H9 (cell line): ENCODE data around the gene DMD. TPM values are rescaled to one million over a fixed set of nuclear protein-coding genes. Genes with fewer than 3 reads are reported as not detected.

Experiments
- DNase-seq: peaks from one replicate; pipeline ENCODE4 v3.0.0-alpha.2; 2017
- H2AFZ ChIP-seq: one replicate; pipeline ENCODE4 v1.6.1; 2013; ENCODE audit warnings: mild to moderate bottlenecking, low read length, control low read depth, moderate library complexity
- H2AK5ac ChIP-seq: 2 replicates; pipeline ENCODE4 v1.6.1; 2013; ENCODE audit warnings: low read length, control low read depth, mixed read lengths; ENCODE audit not compliant: insufficient read length
- H2BK120ac ChIP-seq: one replicate; pipeline ENCODE4 v1.6.1; 2013; ENCODE audit warnings: low read depth, mild to moderate bottlenecking, low read length, control low read depth, inconsistent platforms; ENCODE audit not compliant: poor library complexity, severe bottlenecking
- H2BK12ac ChIP-seq: 2 replicates; pipeline ENCODE4 v1.6.1; 2013; ENCODE audit warnings: low read length, control low read depth, mixed read lengths, low read depth; ENCODE audit not compliant: insufficient read length
- H2BK15ac ChIP-seq: 2 replicates; pipeline ENCODE4 v1.6.1; 2013; ENCODE audit warnings: low read depth, low read length, control low read depth
- H2BK20ac ChIP-seq: one replicate; pipeline ENCODE4 v1.6.1; 2013; ENCODE audit warnings: low read depth, mild to moderate bottlenecking, low read length, control low read depth, inconsistent platforms; ENCODE audit not compliant: poor library complexity, severe bottlenecking
- H2BK5ac ChIP-seq: 2 replicates; pipeline ENCODE4 v1.6.1; 2013; ENCODE audit warnings: low read length, control low read depth, mixed read lengths; ENCODE audit not compliant: insufficient read length
- H3K14ac ChIP-seq: 2 replicates; pipeline ENCODE4 v1.6.1; 2013; ENCODE audit warnings: low read length, control low read depth; ENCODE audit not compliant: insufficient read depth
- H3K18ac ChIP-seq: 2 replicates; pipeline ENCODE4 v1.6.1; 2013; ENCODE audit warnings: low read depth, mild to moderate bottlenecking, mixed read lengths, low read length, control low read depth; ENCODE audit not compliant: insufficient read length
- H3K23ac ChIP-seq: 2 replicates; pipeline ENCODE4 v1.6.1; 2013; ENCODE audit warnings: low read length, control low read depth, mixed read lengths, low read depth; ENCODE audit not compliant: insufficient read length
- H3K23me2 ChIP-seq: 2 replicates; pipeline ENCODE4 v1.6.1; 2013; ENCODE audit warnings: low read depth, mild to moderate bottlenecking, mixed read lengths, low read length, control low read depth; ENCODE audit not compliant: insufficient read length, poor library complexity, severe bottlenecking
- H3K27ac ChIP-seq: 2 replicates; pipeline ENCODE4 v1.5.1; 2013; ENCODE audit warnings: low read length, control low read depth, mixed read lengths, low read depth; ENCODE audit not compliant: insufficient read length
- H3K27me3 ChIP-seq: 2 replicates; pipeline ENCODE4 v1.6.1; 2013; ENCODE audit warnings: low read length, control low read depth, inconsistent platforms; ENCODE audit not compliant: insufficient read depth
- H3K4ac ChIP-seq: 2 replicates; pipeline ENCODE4 v1.6.1; 2013; ENCODE audit warnings: low read depth, mild to moderate bottlenecking, control low read depth, inconsistent platforms, low read length, moderate library complexity
- H3K4me1 ChIP-seq: 2 replicates; pipeline ENCODE4 v1.6.1; 2013; ENCODE audit warnings: low read length, control low read depth, inconsistent platforms; ENCODE audit not compliant: insufficient read depth
- H3K4me2 ChIP-seq: 2 replicates; pipeline ENCODE4 v1.6.1; 2013; ENCODE audit warnings: low read length, control low read depth, mixed read lengths; ENCODE audit not compliant: insufficient read length, insufficient read depth
- H3K56ac ChIP-seq: 2 replicates; pipeline ENCODE4 v1.6.1; 2013; ENCODE audit warnings: low read depth, mild to moderate bottlenecking, mixed read lengths, low read length, control low read depth; ENCODE audit not compliant: insufficient read length
- H3K79me1 ChIP-seq: 2 replicates; pipeline ENCODE4 v1.6.1; 2013; ENCODE audit warnings: low read depth, mild to moderate bottlenecking, moderate library complexity, low read length, control low read depth, inconsistent platforms; ENCODE audit not compliant: insufficient read depth, poor library complexity, severe bottlenecking
- H3K79me2 ChIP-seq: 2 replicates; pipeline ENCODE4 v1.6.1; 2013; ENCODE audit warnings: low read length, control low read depth, inconsistent platforms; ENCODE audit not compliant: insufficient read depth
- H3K9ac ChIP-seq: 2 replicates; pipeline ENCODE4 v1.6.1; 2013; ENCODE audit warnings: low read length, control low read depth, mixed read lengths; ENCODE audit not compliant: insufficient read length; ENCODE audit errors: extremely low read depth
- H3K9me3 ChIP-seq: one replicate; pipeline ENCODE4 v1.6.1; 2013; ENCODE audit warnings: low read depth, low read length, inconsistent platforms; ENCODE audit not compliant: control insufficient read depth
- H3T11ph ChIP-seq: one replicate; pipeline ENCODE4 v1.6.1; 2013; ENCODE audit warnings: mild to moderate bottlenecking, low read length, control low read depth, inconsistent platforms
- H4K20me1 ChIP-seq: one replicate; pipeline ENCODE4 v1.6.1; 2013; ENCODE audit not compliant: control insufficient read depth, insufficient read length, insufficient read depth
- H4K5ac ChIP-seq: 2 replicates; pipeline ENCODE4 v1.6.1; 2013; ENCODE audit warnings: low read depth, mild to moderate bottlenecking, mixed read lengths, low read length, control low read depth; ENCODE audit not compliant: insufficient read length
- H4K8ac ChIP-seq: replicated peaks from 2 replicates; pipeline ENCODE4 v1.6.1; 2013; ENCODE audit warnings: low read length, control low read depth, mixed read lengths, low read depth; ENCODE audit not compliant: insufficient read length
- H4K91ac ChIP-seq: 2 replicates; pipeline ENCODE4 v1.6.1; 2013; ENCODE audit warnings: low read depth, mild to moderate bottlenecking, moderate library complexity, mixed read lengths, low read length, control low read depth; ENCODE audit not compliant: insufficient read length
- H3K27ac Mint-ChIP-seq, 3 experiments: 2 replicates in 2 of 3; 3 replicates in 1 of 3; pipeline ENCODE4 v1.8.0; 2020 to 2021; ENCODE audit warnings: mixed read lengths in 3 of 3, mild to moderate bottlenecking in 1 of 3, moderate library complexity in 1 of 3
- H3K27me3 Mint-ChIP-seq: 2 replicates; pipeline ENCODE4 v1.8.0; 2021; ENCODE audit warnings: low read depth, mild to moderate bottlenecking, moderate library complexity, mixed read lengths
- H3K36me3 Mint-ChIP-seq, 3 experiments: 2 replicates in 2 of 3; 3 replicates in 1 of 3; pipeline ENCODE4 v1.8.0; 2020 to 2021; ENCODE audit warnings: low read depth in 3 of 3, mixed read lengths in 3 of 3; ENCODE audit not compliant: insufficient read depth in 1 of 3
- H3K4me1 Mint-ChIP-seq, 2 experiments: 2 replicates each; pipeline ENCODE4 v1.8.0; 2020; ENCODE audit warnings: mixed read lengths in 2 of 2
- H3K4me3 Mint-ChIP-seq, 2 experiments: 2 replicates in 1 of 2; 3 replicates in 1 of 2; pipeline ENCODE4 v1.8.0; 2020 to 2021; ENCODE audit warnings: mild to moderate bottlenecking in 2 of 2, mixed read lengths in 2 of 2, moderate library complexity in 1 of 2
- H3K9me3 Mint-ChIP-seq, 2 experiments: 2 replicates in 1 of 2; 3 replicates in 1 of 2; pipeline ENCODE4 v1.8.0; 2020; ENCODE audit warnings: mild to moderate bottlenecking in 2 of 2, mixed read lengths in 2 of 2, moderate library complexity in 1 of 2
- CTCF ChIP-seq: fragments of 200-600 bp; sonication (generic); conservative IDR thresholded peaks from 3 replicates; pipeline ENCODE4 v1.8.0; 2021; ENCODE audit warnings: antibody characterized with exemption, mild to moderate bottlenecking
- WGBS: extraction: QIAGEN DNeasy Blood & Tissue Kit; methylation state at CpG from one replicate; pipeline ENCODE4 v1.1.7; 2013; ENCODE audit warnings: missing lambda C conversion rate, low lambda C conversion rate, mixed read lengths; ENCODE audit not compliant: insufficient read length; ENCODE audit errors: extremely low coverage; 5-methylcytosine and 5-hydroxymethylcytosine counted together
- total RNA-seq: library from RNA; stranded (reverse); gene quantifications from 2 replicates; pipeline ENCODE4 v1.2.1, GENCODE V29; 2021

The DMD gene
- total RNA-seq, 1 experiment from 2014 or later, result 3.8 TPM

DNA sequence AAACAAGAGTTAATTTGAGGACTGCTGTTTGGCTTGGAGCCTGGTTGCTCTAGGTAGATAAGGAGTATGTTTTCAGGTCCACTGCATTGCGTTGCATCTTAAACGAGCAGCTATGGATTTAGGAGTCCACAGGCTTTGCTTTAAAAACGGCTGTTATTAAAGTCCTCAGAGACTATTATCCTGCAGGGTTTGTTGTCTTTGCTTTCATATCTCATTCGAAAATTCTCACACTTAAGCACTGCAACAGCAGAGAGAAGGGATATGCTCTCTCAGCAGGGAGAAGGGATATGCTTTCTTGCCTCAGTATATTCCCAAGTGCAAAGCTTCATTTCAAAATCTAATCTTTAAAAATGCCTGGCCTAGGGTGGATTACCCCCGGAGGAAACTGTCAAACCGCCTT lies 1694.8 kb downstream of the DMD start:
- Mint-ChIP-seq H3K27me3 (no peaks in the 10 kb centered on the region), H3K27ac (no peak overlapping the region), H3K4me1 (no peaks in the 10 kb centered on the region), H3K36me3 (peaks cover 0 to 4% (median 1%) of the 10 kb centered on the region in 3 experiments; a peak in 2 of 7 replicates), H3K9me3 (peaks cover 40 to 55% of the 10 kb centered on the region in 2 experiments), H3K4me3 (no peak overlapping the region)
- Histone ChIP-seq H3K27ac (no peak overlapping the region), H2BK5ac (no peak overlapping the region), H3K23ac (no peak overlapping the region), H4K20me1 (no peaks in the 10 kb centered on the region), H2BK20ac (no peak overlapping the region), H3K4me2 (no peak overlapping the region), H3K79me1 (no peaks in the 10 kb centered on the region), H2BK120ac (no peak overlapping the region), H3K9ac (no peak overlapping the region), H2BK12ac (no peak overlapping the region), H4K91ac (no peak overlapping the region), H3T11ph (no peak overlapping the region), H2AK5ac (no peak overlapping the region), H3K56ac (no peak overlapping the region), H3K9me3 (no peaks in the 10 kb centered on the region), H2AFZ (no peak overlapping the region), H3K18ac (no peak overlapping the region), H3K23me2 (no peaks in the 10 kb centered on the region), H3K79me2 (no peaks in the 10 kb centered on the region), H4K8ac (no peak overlapping the region), H3K27me3 (no peaks in the 10 kb centered on the region), H3K14ac (no peak overlapping the region), H2BK15ac (no peak overlapping the region), H4K5ac (no peak overlapping the region), H3K4me1 (no peaks in the 10 kb centered on the region), H3K4ac (no peak overlapping the region)
- WGBS, result no CpG with 5 or more reads among the region's 6 CpGs
- TF ChIP-seq CTCF, result no peak
- DNase-seq, result no peak
